H1 (cell line): ENCODE data around the gene DCAF6. TPM values are rescaled to one million over a fixed set of nuclear protein-coding genes. Genes with fewer than 3 reads are reported as not detected.

ENCODE experiments used
- ATF2 ChIP-seq: IDR thresholded peaks from 2 replicates; pipeline ENCODE4 v1.6.1; 2012; ENCODE audit warnings: low read length, inconsistent platforms
- EZH2 ChIP-seq: fragments of 200-600 bp; sonication (generic); IDR thresholded peaks from 2 replicates; pipeline ENCODE4 v1.7.1; 2012; ENCODE audit warnings: low read depth, mild to moderate bottlenecking, moderate library complexity, low read length, inconsistent platforms; ENCODE audit not compliant: severe bottlenecking
- MAFK ChIP-seq: IDR thresholded peaks from 2 replicates; pipeline ENCODE4 v1.6.1; 2012; ENCODE audit warnings: low read depth, mild to moderate bottlenecking, improper control_type of control experiment, low read length
- POLR2A ChIP-seq, 2 experiments: IDR thresholded peaks; 1 replicate in 1 of 2; 2 replicates in 1 of 2; pipeline ENCODE4 v1.6.1; 2011; ENCODE audit warnings: low read depth in 2 of 2, low read length in 2 of 2, mild to moderate bottlenecking in 2 of 2; ENCODE audit errors: control extremely low read depth in 1 of 2
- RXRA ChIP-seq: IDR thresholded peaks from 2 replicates; pipeline ENCODE4 v1.6.1; 2011; ENCODE audit warnings: low read depth, mild to moderate bottlenecking, low read length, moderate library complexity; ENCODE audit not compliant: insufficient read depth
- SIN3A ChIP-seq, 2 experiments: IDR thresholded peaks in 1 of 2; conservative IDR thresholded peaks in 1 of 2; 2 replicates each; pipeline ENCODE4 v1.6.1; 2011 to 2012; ENCODE audit warnings: low read length in 2 of 2, improper control_type of control experiment in 1 of 2, low read depth in 1 of 2, mild to moderate bottlenecking in 1 of 2
- USF2 ChIP-seq: IDR thresholded peaks from 2 replicates; pipeline ENCODE4 v1.6.1; 2011; ENCODE audit warnings: low read length, improper control_type of control experiment
- polyA plus RNA-seq, 7 experiments: library from polyadenylated mRNA; depleted of rRNA in 3 of 7; stranded (reverse) in 5 of 7; unstranded in 2 of 7; fragments of >200 nt in 5 of 7; fragments of 200-250 nt in 2 of 7; gene quantifications; 1 replicate in 5 of 7; 2 replicates in 1 of 7; 4 replicates in 1 of 7; pipeline versions ENCODE4 v1.2.1 to v1.2.3, GENCODE V29; 2011 to 2013; ENCODE audit warnings: missing spikeins in 2 of 7, mixed read lengths in 2 of 7
- total RNA-seq: library from RNA; stranded (reverse); fragmentation: NEBNext Ultra II Directional; extraction: Animal tissue kit (Norgen Biotek cat#: 25700); gene quantifications from 2 replicates; pipeline ENCODE4 v1.2.1, GENCODE V29; 2021

Gene DCAF6
- total and polyA plus RNA-seq, 2 of the 8 experiments (the other 6 are each of a cell fraction or from before 2014, with no cell fraction given): 12.3 to 17.4 TPM

- TF ChIP-seq ATF2 (no peak), EZH2 (no peak), MAFK (no peak), POLR2A (IDR thresholded peaks at IDR 0.05; ENCODE audit: control extremely low read depth in 1 of 2, low read depth in 2 of 2, low read length in 2 of 2) (no peak), RXRA (no peak), USF2 (no peak), SIN3A (conservative IDR thresholded peaks at IDR 0.05 in 1 of 2, IDR thresholded peaks at IDR 0.05 in 1 of 2; ENCODE audit: low read depth in 1 of 2, low read length in 2 of 2) (no peak)
These were observed 47.4 kb downstream of the DCAF6 start (continued) for GRCh38 chr1:167983797-167984420.
